Mesenchymal stem cell (in vitro differentiated cells and primary cell): ENCODE data around the gene ZNF239.

ENCODE experiments used
- DNase-seq: peaks from one replicate; pipeline ENCODE4 v3.0.0-alpha.2; 2013
- H2AFZ ChIP-seq: one replicate; pipeline ENCODE4 v1.6.1; 2013; ENCODE audit warnings: low read depth, mild to moderate bottlenecking, control low read depth, inconsistent platforms, low read length, moderate library complexity
- H2AK5ac ChIP-seq: 2 replicates; pipeline ENCODE4 v1.6.1; 2013; ENCODE audit warnings: low read length, moderate library complexity, mild to moderate bottlenecking, inconsistent platforms; ENCODE audit not compliant: severe bottlenecking
- H2BK120ac ChIP-seq: one replicate; pipeline ENCODE4 v1.6.1; 2013; ENCODE audit warnings: low read depth, mild to moderate bottlenecking, inconsistent platforms, low read length, moderate library complexity
- H2BK12ac ChIP-seq, 2 experiments: one replicate each; pipeline ENCODE4 v1.6.1; 2013; ENCODE audit warnings: inconsistent platforms in 2 of 2, low read length in 2 of 2, mild to moderate bottlenecking in 2 of 2, moderate library complexity in 2 of 2, control low read depth in 1 of 2
- H2BK15ac ChIP-seq: one replicate; pipeline ENCODE4 v1.6.1; 2013; ENCODE audit warnings: mild to moderate bottlenecking, low read depth, inconsistent platforms; ENCODE audit not compliant: poor library complexity, severe bottlenecking
- H2BK5ac ChIP-seq: 2 replicates; pipeline ENCODE4 v1.6.1; 2013; ENCODE audit warnings: low read depth, mild to moderate bottlenecking, low read length, control low read depth, inconsistent platforms; ENCODE audit not compliant: poor library complexity, severe bottlenecking
- H3K14ac ChIP-seq, 2 experiments: one replicate each; pipeline ENCODE4 v1.6.1; 2013; ENCODE audit warnings: inconsistent platforms in 2 of 2, low read length in 2 of 2, control low read depth in 1 of 2, mild to moderate bottlenecking in 1 of 2, moderate library complexity in 1 of 2
- H3K18ac ChIP-seq, 2 experiments: one replicate each; pipeline ENCODE4 v1.6.1; 2013; ENCODE audit warnings: inconsistent platforms in 2 of 2, low read length in 2 of 2, control low read depth in 1 of 2, low read depth in 1 of 2, mild to moderate bottlenecking in 1 of 2
- H3K23ac ChIP-seq, 2 experiments: one replicate each; pipeline ENCODE4 v1.6.1; 2013; ENCODE audit warnings: inconsistent platforms in 2 of 2, low read length in 2 of 2, mild to moderate bottlenecking in 2 of 2, moderate library complexity in 2 of 2, control low read depth in 1 of 2
- H3K27ac ChIP-seq: 2 replicates; pipeline ENCODE4 v1.5.1; 2013; ENCODE audit warnings: mild to moderate bottlenecking, moderate library complexity, low read length, control low read depth, inconsistent platforms; ENCODE audit not compliant: poor library complexity, severe bottlenecking
- H3K27me3 ChIP-seq, 2 experiments: 2 replicates each; pipeline versions ENCODE4 v1.6.1 to v1.7.0; 2013; ENCODE audit warnings: low read length in 2 of 2, mild to moderate bottlenecking in 2 of 2, moderate library complexity in 2 of 2, control low read depth in 1 of 2, inconsistent platforms in 1 of 2; ENCODE audit not compliant: control insufficient read depth in 1 of 2, insufficient read depth in 1 of 2
- H3K36me3 ChIP-seq, 2 experiments: 2 replicates each; pipeline versions ENCODE4 v1.6.1 to v1.7.0; 2013; ENCODE audit warnings: low read length in 2 of 2, control low read depth in 1 of 2, inconsistent platforms in 1 of 2, low read depth in 1 of 2, mild to moderate bottlenecking in 1 of 2; ENCODE audit not compliant: insufficient read depth in 2 of 2, control insufficient read depth in 1 of 2
- H3K4ac ChIP-seq, 2 experiments: one replicate each; pipeline ENCODE4 v1.6.1; 2013; ENCODE audit warnings: inconsistent platforms in 2 of 2, low read length in 2 of 2, mild to moderate bottlenecking in 2 of 2, moderate library complexity in 2 of 2, control low read depth in 1 of 2, low read depth in 1 of 2
- H3K4me1 ChIP-seq: 2 replicates; pipeline ENCODE4 v1.6.1; 2013; ENCODE audit warnings: low read depth, low read length, control low read depth; ENCODE audit not compliant: control insufficient read depth, insufficient read depth
- H3K4me2 ChIP-seq: 2 replicates; pipeline ENCODE4 v1.6.1; 2013; ENCODE audit warnings: low read length, mild to moderate bottlenecking, inconsistent platforms; ENCODE audit not compliant: poor library complexity, severe bottlenecking
- H3K4me3 ChIP-seq, 2 experiments: 2 replicates each; pipeline versions ENCODE4 v1.5.1 to v1.7.0; 2013; ENCODE audit warnings: low read length in 2 of 2, mild to moderate bottlenecking in 2 of 2, control low read depth in 1 of 2, low read depth in 1 of 2; ENCODE audit not compliant: insufficient read depth in 1 of 2
- H3K79me1 ChIP-seq: replicated peaks from 2 replicates; pipeline ENCODE4 v1.6.1; 2013; ENCODE audit warnings: mild to moderate bottlenecking, control low read depth, low read length, inconsistent platforms; ENCODE audit not compliant: poor library complexity, severe bottlenecking
- H3K9ac ChIP-seq: 2 replicates; pipeline ENCODE4 v1.7.0; 2013; ENCODE audit warnings: mild to moderate bottlenecking, low read length, moderate library complexity
- H3K9me3 ChIP-seq: 2 replicates; pipeline ENCODE4 v1.7.0; 2013; ENCODE audit warnings: mild to moderate bottlenecking, low read length; ENCODE audit not compliant: control insufficient read depth
- H4K8ac ChIP-seq: one replicate; pipeline ENCODE4 v1.6.1; 2013; ENCODE audit warnings: inconsistent platforms, mild to moderate bottlenecking, low read length, moderate library complexity
- H4K91ac ChIP-seq: one replicate; pipeline ENCODE4 v1.6.1; 2013; ENCODE audit warnings: mild to moderate bottlenecking, low read length, inconsistent platforms
- WGBS: methylation state at CpG from one replicate; pipeline ENCODE4 v1.1.7; 2013; ENCODE audit warnings: mixed read lengths; 5-methylcytosine and 5-hydroxymethylcytosine counted together

ZNF239 gene

DNA sequence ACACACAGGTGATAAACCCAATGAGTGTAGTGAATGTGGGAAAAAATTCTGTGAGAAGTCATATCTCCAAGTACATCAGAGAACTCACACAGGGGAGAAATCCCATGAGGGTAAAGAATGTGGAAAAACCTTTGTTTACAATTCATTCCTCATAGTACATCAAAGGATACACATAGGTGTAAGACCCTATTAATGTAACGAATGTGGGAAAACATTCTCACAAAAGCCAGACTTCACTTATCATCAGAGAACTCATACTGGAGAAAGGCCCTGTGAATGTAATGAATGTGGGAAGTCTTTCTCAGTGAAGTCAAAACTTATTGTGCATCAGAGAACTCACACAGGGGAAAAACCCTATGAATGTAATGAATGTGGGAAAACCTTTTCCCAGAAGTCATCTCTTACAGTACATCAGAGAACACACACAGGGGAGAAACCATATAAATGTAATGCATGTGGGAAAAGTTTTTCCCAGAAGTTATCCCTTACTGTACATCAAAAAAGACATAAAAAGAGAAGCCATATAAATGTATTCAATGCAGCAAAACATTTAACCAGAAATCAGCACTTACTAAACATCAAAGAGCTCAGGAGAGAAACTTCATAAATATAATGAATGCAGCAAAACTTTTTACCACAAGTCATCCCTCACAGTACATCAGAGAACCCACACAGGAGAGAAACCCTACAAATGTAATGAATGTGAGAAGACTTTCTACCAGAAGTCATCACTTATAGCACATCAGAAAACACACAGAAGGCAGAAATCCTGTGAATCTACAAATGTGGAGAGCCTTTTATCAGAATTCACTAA lies 49.8 kb downstream of the ZNF239 start:
- Histone ChIP-seq H4K8ac (no peak overlapping the region), H2BK12ac (no peak overlapping the region), H4K91ac (no peak overlapping the region), H3K79me1 (no peaks in the 10 kb centered on the region), H3K4ac (no peak overlapping the region), H3K18ac (no peak overlapping the region), H3K9ac (no peak overlapping the region), H3K14ac (no peak overlapping the region), H2AK5ac (no peak overlapping the region), H3K23ac (no peak overlapping the region), H3K4me3 (peak overlapping the region in 1 of 2 experiments; percentile 31), H2BK5ac (no peak overlapping the region), H3K36me3 (no peaks in the 10 kb centered on the region), H3K27ac (no peak overlapping the region), H3K9me3 (peaks cover 71% of the 10 kb centered on the region), H2BK120ac (no peak overlapping the region), H2AFZ (no peak overlapping the region), H3K4me1 (no peaks in the 10 kb centered on the region), H3K4me2 (no peak overlapping the region), H2BK15ac (no peak overlapping the region), H3K27me3 (no peaks in the 10 kb centered on the region)
- no CpG with 5 or more reads among the region's 1 CpG for WGBS
- peak; percentile 4 for DNase-seq
